GM12801 (cell line): ENCODE results near the gene ME1.

Experiments used
- CTCF ChIP-seq: IDR thresholded peaks from one replicate; pipeline ENCODE4 v1.5.1; 2011; ENCODE audit warnings: control low read depth; ENCODE audit not compliant: insufficient read length; ENCODE audit errors: extremely low read depth

The ME1 gene

DNA sequence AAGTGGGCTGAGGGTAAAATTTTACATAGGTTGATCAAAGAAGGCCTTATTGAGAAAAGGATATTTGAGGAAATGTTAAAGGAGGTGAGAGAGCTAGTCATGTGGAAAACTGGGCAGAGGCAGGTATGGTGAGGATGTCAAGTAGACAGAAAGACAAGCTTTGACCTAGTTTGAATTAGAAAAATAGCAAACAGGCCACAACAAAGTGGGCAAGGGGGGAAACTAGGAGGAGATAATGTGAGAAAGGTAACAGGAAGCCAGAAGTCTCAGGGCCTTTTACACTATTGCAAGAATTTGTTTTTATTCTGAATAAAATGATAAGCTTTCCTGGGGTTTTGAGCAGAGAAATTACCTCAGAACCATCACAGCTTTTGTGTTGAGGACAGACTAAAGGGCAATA is 122.0 kb downstream of the ME1 start:
- TF ChIP-seq CTCF = no peak

GRCh38 chr6:83307849-83308248 is 123.0 kb downstream of the ME1 start:
- TF ChIP-seq CTCF = no peak

GRCh38 chr6:83303426-83303825 is 127.4 kb downstream of the ME1 start:
- no peak for TF ChIP-seq CTCF

GRCh38 chr6:83294676-83295075 is 136.2 kb downstream of the ME1 start:
- TF ChIP-seq CTCF = no peak

DNA sequence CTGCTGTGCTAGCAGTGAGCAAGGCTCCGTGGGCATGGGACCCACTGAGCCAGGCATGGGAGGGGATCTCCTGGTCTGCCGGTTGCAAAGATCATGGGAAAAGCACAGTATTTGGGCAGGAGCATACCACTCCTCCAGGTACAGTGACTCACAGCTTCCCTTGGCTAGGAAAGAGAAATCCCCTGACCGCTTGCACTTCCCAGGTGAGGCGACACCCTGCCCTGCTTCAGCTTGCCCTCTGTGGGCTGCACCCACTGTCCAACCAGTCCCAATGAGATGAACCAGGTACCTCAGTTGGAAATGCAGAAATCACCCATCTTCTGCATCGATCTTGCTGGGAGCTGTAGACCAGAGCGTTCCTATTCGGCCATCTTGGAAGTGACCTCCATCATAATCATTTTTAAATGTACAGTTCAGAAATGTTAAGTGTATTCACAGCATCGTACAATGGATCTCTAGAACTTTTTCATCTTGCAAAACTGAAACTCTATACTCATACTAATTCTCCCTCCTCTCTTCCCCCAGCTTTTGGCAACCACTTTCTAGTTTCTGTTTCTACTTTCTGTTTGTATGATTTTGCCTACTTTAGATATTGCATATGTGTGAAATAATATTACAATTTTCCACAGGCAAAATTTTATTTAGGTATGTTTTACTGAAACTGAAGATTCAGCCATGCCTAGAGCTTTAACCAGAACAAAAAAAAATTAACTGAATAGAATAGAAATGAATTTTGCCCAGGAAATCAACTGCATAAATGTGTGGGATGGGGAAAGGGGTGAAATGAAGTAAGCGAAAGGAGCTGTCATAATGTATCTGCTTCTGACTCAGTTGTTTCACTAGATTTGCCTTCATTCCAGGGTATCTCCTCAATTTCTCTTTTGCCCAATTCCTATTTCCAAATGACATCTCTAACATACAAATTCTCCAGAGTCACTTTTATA is 137.7 kb downstream of the ME1 start:
- TF ChIP-seq CTCF = no peak

GRCh38 chr6:83285917-83286316 is 144.9 kb downstream of the ME1 start:
- TF ChIP-seq CTCF = no peak

GRCh38 chr6:83273596-83273995 is 157.3 kb downstream of the ME1 start:
- no peak for TF ChIP-seq CTCF
